ENCODE results near the gene DDX1.

DDX1 gene

DNA sequence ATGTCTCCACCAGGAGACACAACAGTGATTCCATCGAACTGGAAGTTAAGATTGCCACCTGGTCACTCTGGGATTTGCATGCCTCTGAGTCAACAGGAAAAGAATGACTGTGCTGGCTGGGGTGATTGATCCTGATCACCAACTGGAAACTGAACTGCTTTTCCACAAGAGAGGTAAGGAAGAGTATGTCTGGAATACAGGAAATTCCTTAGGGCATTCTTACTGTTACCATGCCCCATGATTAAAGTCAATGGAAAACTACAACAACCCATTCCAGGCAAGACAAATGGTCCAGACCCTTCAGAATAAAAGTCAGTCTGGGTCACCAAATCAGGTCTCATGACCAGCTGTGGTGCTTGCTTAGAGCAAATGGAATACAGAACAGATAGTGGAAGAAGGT, 12.0 kb upstream of the DDX1 start:
- H4K20me1 ChIP-seq (ENCODE audit: insufficient read depth, low read length, poor library complexity, severe bottlenecking): no peaks in the 10 kb centered on the region
- H3F3A ChIP-seq (ENCODE audit: low read depth): no peaks in the 10 kb centered on the region
- H3K9ac ChIP-seq (ENCODE audit: low read depth, low read length, poor library complexity, severe bottlenecking): no peak overlapping the region
- no peak overlapping the region for H3K4me2 ChIP-seq (ENCODE audit: low read depth, low read length, poor library complexity, severe bottlenecking)
- no peaks in the 10 kb centered on the region for H3K36me3 ChIP-seq (ENCODE audit: insufficient read depth, low read length)
- no peaks in the 10 kb centered on the region for H3K9me3 ChIP-seq (ENCODE audit: insufficient read depth, low read depth, low read length)
- H3K9me2 ChIP-seq (replicated peaks; ENCODE audit: low read depth, low read length): no peaks in the 10 kb centered on the region
- no peak overlapping the region for H3K4me3 ChIP-seq (ENCODE audit: low read length, poor library complexity, severe bottlenecking)
- no peaks in the 10 kb centered on the region for H3K27me3 ChIP-seq (ENCODE audit: insufficient read depth, low read length, poor library complexity, severe bottlenecking)
- TF ChIP-seq, protein P1, sequence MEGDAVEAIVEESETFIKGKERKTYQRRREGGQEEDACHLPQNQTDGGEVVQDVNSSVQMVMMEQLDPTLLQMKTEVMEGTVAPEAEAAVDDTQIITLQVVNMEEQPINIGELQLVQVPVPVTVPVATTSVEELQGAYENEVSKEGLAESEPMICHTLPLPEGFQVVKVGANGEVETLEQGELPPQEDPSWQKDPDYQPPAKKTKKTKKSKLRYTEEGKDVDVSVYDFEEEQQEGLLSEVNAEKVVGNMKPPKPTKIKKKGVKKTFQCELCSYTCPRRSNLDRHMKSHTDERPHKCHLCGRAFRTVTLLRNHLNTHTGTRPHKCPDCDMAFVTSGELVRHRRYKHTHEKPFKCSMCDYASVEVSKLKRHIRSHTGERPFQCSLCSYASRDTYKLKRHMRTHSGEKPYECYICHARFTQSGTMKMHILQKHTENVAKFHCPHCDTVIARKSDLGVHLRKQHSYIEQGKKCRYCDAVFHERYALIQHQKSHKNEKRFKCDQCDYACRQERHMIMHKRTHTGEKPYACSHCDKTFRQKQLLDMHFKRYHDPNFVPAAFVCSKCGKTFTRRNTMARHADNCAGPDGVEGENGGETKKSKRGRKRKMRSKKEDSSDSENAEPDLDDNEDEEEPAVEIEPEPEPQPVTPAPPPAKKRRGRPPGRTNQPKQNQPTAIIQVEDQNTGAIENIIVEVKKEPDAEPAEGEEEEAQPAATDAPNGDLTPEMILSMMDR (conservative IDR thresholded peaks at IDR 0.05; ENCODE audit: low read length): no peak
- TF ChIP-seq EZH2phosphoT487 (IDR thresholded peaks at IDR 0.05; ENCODE audit: borderline replicate concordance): no peak
- no peak overlapping the region for H2AFZ ChIP-seq (ENCODE audit: low read length)
- no peaks in the 10 kb centered on the region for H3K79me2 ChIP-seq (ENCODE audit: insufficient read depth, low read length)
- no peaks in the 10 kb centered on the region for H3K4me1 ChIP-seq (ENCODE audit: insufficient read depth, low read length, poor library complexity, severe bottlenecking)

- no peaks in the 10 kb centered on the region for H3K4me1 ChIP-seq (ENCODE audit: insufficient read depth, low read length, poor library complexity, severe bottlenecking)
- H3F3A ChIP-seq (ENCODE audit: low read depth): no peaks in the 10 kb centered on the region
- TF ChIP-seq EZH2phosphoT487 (IDR thresholded peaks at IDR 0.05; ENCODE audit: borderline replicate concordance): no peak
- TF ChIP-seq, protein P1 (conservative IDR thresholded peaks at IDR 0.05; ENCODE audit: low read length): no peak
- H3K4me3 ChIP-seq (ENCODE audit: low read length, poor library complexity, severe bottlenecking): no peak overlapping the region
- no peaks in the 10 kb centered on the region for H3K36me3 ChIP-seq (ENCODE audit: insufficient read depth, low read length)
- no peaks in the 10 kb centered on the region for H4K20me1 ChIP-seq (ENCODE audit: insufficient read depth, low read length, poor library complexity, severe bottlenecking)
- H3K4me2 ChIP-seq (ENCODE audit: low read depth, low read length, poor library complexity, severe bottlenecking): no peak overlapping the region
- no peaks in the 10 kb centered on the region for H3K9me2 ChIP-seq (replicated peaks; ENCODE audit: low read depth, low read length)
- no peak overlapping the region for H2AFZ ChIP-seq (ENCODE audit: low read length)
- H3K9me3 ChIP-seq (ENCODE audit: insufficient read depth, low read depth, low read length): no peaks in the 10 kb centered on the region
- H3K9ac ChIP-seq (ENCODE audit: low read depth, low read length, poor library complexity, severe bottlenecking): no peak overlapping the region
- no peaks in the 10 kb centered on the region for H3K79me2 ChIP-seq (ENCODE audit: insufficient read depth, low read length)
- no peaks in the 10 kb centered on the region for H3K27me3 ChIP-seq (ENCODE audit: insufficient read depth, low read length, poor library complexity, severe bottlenecking)
Measured at GRCh38 chr2:15580451-15580850, 11.2 kb upstream of the DDX1 start.

GRCh38 chr2:15582710-15583357, 8.8 kb upstream of the DDX1 start:
- no peaks in the 10 kb centered on the region for H3K9me2 ChIP-seq (replicated peaks; ENCODE audit: low read depth, low read length)
- no peaks in the 10 kb centered on the region for H3F3A ChIP-seq (ENCODE audit: low read depth)
- no peak overlapping the region for H3K9ac ChIP-seq (ENCODE audit: low read depth, low read length, poor library complexity, severe bottlenecking)
- H3K4me3 ChIP-seq (ENCODE audit: low read length, poor library complexity, severe bottlenecking): no peak overlapping the region
- no peak for TF ChIP-seq EZH2phosphoT487 (IDR thresholded peaks at IDR 0.05; ENCODE audit: borderline replicate concordance)
- TF ChIP-seq, protein P1 (conservative IDR thresholded peaks at IDR 0.05; ENCODE audit: low read length): no peak
- no peaks in the 10 kb centered on the region for H4K20me1 ChIP-seq (ENCODE audit: insufficient read depth, low read length, poor library complexity, severe bottlenecking)
- no peaks in the 10 kb centered on the region for H3K36me3 ChIP-seq (ENCODE audit: insufficient read depth, low read length)
- H3K9me3 ChIP-seq (ENCODE audit: insufficient read depth, low read depth, low read length): no peaks in the 10 kb centered on the region
- H3K4me2 ChIP-seq (ENCODE audit: low read depth, low read length, poor library complexity, severe bottlenecking): no peak overlapping the region
- H2AFZ ChIP-seq (ENCODE audit: low read length): no peak overlapping the region
- no peaks in the 10 kb centered on the region for H3K4me1 ChIP-seq (ENCODE audit: insufficient read depth, low read length, poor library complexity, severe bottlenecking)
- no peaks in the 10 kb centered on the region for H3K27me3 ChIP-seq (ENCODE audit: insufficient read depth, low read length, poor library complexity, severe bottlenecking)
- H3K79me2 ChIP-seq (ENCODE audit: insufficient read depth, low read length): no peaks in the 10 kb centered on the region

Data from Loucy (cell line).